Stimulated activated CD4-positive, alpha-beta T cell treated with anti-CD3 and anti-CD28 coated beads, Interleukin-4, amount 100 ng/mL, for 1 hour (primary cell): Measurements from ENCODE around the gene NELFB.

Source experiments
- DNase-seq: peaks from one replicate; pipeline ENCODE4 v3.0.0-alpha.2; 2020

NELFB gene

GRCh38 chr9:137224830-137225694, 30.1 kb upstream of the NELFB start, which contains the start of gene CYSRT1:
Gene CYSRT1, plus strand, starts transcription at chr9:137225174. Its CDS starts 448 bp downstream, at chr9:137225622.
- no peak for DNase-seq

- no peak for DNase-seq
Observed at GRCh38 chr9:137225699-137226331, 29.3 kb upstream of the NELFB start.

GRCh38 chr9:137226338-137227053, 28.6 kb upstream of the NELFB start:
- DNase-seq = no peak

GRCh38 chr9:137227054-137227852, 27.9 kb upstream of the NELFB start, which contains the start of gene RNF224:
Gene RNF224, plus strand, starts transcription at chr9:137227502. Its CDS starts 834 bp downstream, at chr9:137228336.
- DNase-seq = peak; percentile 82

GRCh38 chr9:137227853-137228505, 27.1 kb upstream of the NELFB start:
- no peak for DNase-seq

- no peak for DNase-seq
Observed at GRCh38 chr9:137228506-137228967, 26.6 kb upstream of the NELFB start.

GRCh38 chr9:137228968-137229896, 25.9 kb upstream of the NELFB start:
- DNase-seq = no peak

- no peak for DNase-seq
Observed at GRCh38 chr9:137229903-137230704, 25.0 kb upstream of the NELFB start.

GRCh38 chr9:137230705-137231371, 24.3 kb upstream of the NELFB start, which contains the start of gene SLC34A3:
Gene SLC34A3, plus strand, starts transcription at chr9:137230901. Its CDS starts 802 bp downstream, at chr9:137231703.
- no peak for DNase-seq

GRCh38 chr9:137231372-137232039, 23.6 kb upstream of the NELFB start:
- DNase-seq = no peak

GRCh38 chr9:137232101-137232500, 23.0 kb upstream of the NELFB start:
- DNase-seq = no peak

- no peak for DNase-seq
Observed at GRCh38 chr9:137232510-137232909, 22.6 kb upstream of the NELFB start.

GRCh38 chr9:137233143-137233980, 21.8 kb upstream of the NELFB start:
- DNase-seq = no peak

- DNase-seq = no peak
Observed at GRCh38 chr9:137234055-137234697, 21.0 kb upstream of the NELFB start.

- no peak for DNase-seq
Observed at GRCh38 chr9:137234758-137235423, 20.2 kb upstream of the NELFB start.
